GM23248 (cell line): ENCODE results near the gene WWOX.

Experiments
- EZH2 ChIP-seq: fragments of 200-600 bp; sonication (generic); IDR thresholded peaks from 2 replicates; pipeline ENCODE4 v1.6.1; 2018; ENCODE audit warnings: antibody characterized with exemption, mild to moderate bottlenecking; ENCODE audit not compliant: insufficient read depth, poor library complexity, severe bottlenecking
- EZH2phosphoT487 ChIP-seq: fragments of 200-600 bp; sonication (generic); IDR thresholded peaks from 2 replicates; pipeline ENCODE4 v1.6.1; 2018; ENCODE audit warnings: antibody characterized with exemption, moderate library complexity, mild to moderate bottlenecking, low read depth; ENCODE audit not compliant: insufficient read depth

DNA sequence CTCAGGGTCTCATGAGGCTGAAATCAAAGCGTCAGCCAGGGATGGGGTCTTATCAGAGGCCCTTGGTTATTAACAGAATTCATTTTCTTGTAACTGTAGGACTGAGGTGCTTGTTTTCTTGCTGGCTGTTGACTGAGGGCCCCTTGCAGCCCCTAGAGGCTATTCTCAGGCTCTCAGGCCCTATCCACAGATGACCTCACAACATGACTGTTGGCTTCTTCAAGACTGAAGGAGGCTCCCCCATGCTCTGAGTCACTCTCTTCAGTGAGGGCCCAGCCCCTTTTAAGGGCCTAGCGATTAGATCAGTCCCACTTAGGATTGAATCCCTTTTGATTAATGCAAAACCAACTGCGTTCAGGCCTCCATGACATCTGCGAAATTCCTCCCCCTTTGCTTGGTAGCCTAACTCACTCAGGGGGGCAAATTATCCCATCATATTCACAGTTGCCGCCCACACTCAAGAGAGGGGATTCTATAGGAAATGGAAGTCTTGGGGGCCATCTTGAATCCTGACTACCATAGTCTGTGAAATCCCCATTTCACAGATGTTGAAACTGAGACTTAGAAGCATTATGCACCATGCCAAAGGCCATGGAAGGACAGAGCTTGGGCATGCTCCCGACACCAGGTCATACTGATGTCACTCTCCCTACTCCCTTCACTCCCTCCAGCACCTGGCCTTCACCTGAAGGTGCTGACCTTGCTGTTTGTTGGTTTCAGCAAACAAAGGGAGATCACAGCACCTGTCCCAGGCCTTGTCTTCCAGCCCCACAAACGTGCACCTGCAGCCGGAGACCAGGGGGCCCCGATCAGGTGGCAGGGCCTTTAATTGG lies 908.8 kb downstream of the WWOX start:
- TF ChIP-seq EZH2 (no peak), EZH2phosphoT487 (no peak)
